HFFc6 (cell line): ENCODE data around the gene DAPL1. TPM values are rescaled to one million over a fixed set of nuclear protein-coding genes. Genes with fewer than 3 reads are reported as not detected.

Experiments used
- DNase-seq: peaks from one replicate; pipeline ENCODE4 v3.0.0-alpha.2; 2018
- H3K27ac Mint-ChIP-seq: 2 replicates; pipeline ENCODE4 v1.8.0; 2020; ENCODE audit warnings: mild to moderate bottlenecking, mixed read lengths
- H3K27me3 Mint-ChIP-seq: 2 replicates; pipeline ENCODE4 v1.8.0; 2021; ENCODE audit warnings: mild to moderate bottlenecking, moderate library complexity, mixed read lengths; ENCODE audit not compliant: insufficient read depth
- H3K36me3 Mint-ChIP-seq: 2 replicates; pipeline ENCODE4 v1.8.0; 2021; ENCODE audit warnings: low read depth, mixed read lengths
- H3K4me1 Mint-ChIP-seq: 2 replicates; pipeline ENCODE4 v1.8.0; 2020; ENCODE audit warnings: low read depth, mixed read lengths
- H3K4me3 Mint-ChIP-seq: 2 replicates; pipeline ENCODE4 v1.8.0; 2020; ENCODE audit warnings: mild to moderate bottlenecking, moderate library complexity, mixed read lengths
- H3K9me3 Mint-ChIP-seq: 2 replicates; pipeline ENCODE4 v1.8.0; 2020; ENCODE audit warnings: mild to moderate bottlenecking, mixed read lengths
- CTCF ChIP-seq: fragments of 200-600 bp; sonication (generic); IDR thresholded peaks from 2 replicates; pipeline ENCODE4 v1.5.0; 2021; ENCODE audit warnings: antibody characterized with exemption, mild to moderate bottlenecking
- total RNA-seq, 6 experiments: library from RNA; stranded (reverse); fragmentation: NEBNext Ultra II Directional; extraction: Animal tissue kit (Norgen Biotek cat#: 25700); gene quantifications; 2 replicates in 1 of 6; 3 replicates in 5 of 6; pipeline ENCODE4 v1.2.3, GENCODE V29; 2021

DAPL1 gene
- total RNA-seq, 6 experiments from 2014 or later: not detected

- Mint-ChIP-seq H3K27me3 (peaks cover 18% of the 10 kb centered on the region), H3K9me3 (no peaks in the 10 kb centered on the region), H3K27ac (no peak overlapping the region), H3K4me1 (no peaks in the 10 kb centered on the region), H3K36me3 (no peaks in the 10 kb centered on the region), H3K4me3 (no peak overlapping the region)
- TF ChIP-seq CTCF: no peak
- no peak for DNase-seq
Measured at GRCh38 chr2:158826965-158827364, 31.8 kb downstream of the DAPL1 start.

GRCh38 chr2:158828378-158829164, 33.5 kb downstream of the DAPL1 start:
- Mint-ChIP-seq H3K4me1 (no peaks in the 10 kb centered on the region), H3K4me3 (no peak overlapping the region), H3K27me3 (peaks cover 14% of the 10 kb centered on the region), H3K36me3 (no peaks in the 10 kb centered on the region), H3K9me3 (no peaks in the 10 kb centered on the region), H3K27ac (no peak overlapping the region)
- TF ChIP-seq CTCF: no peak
- DNase-seq: no peak

- TF ChIP-seq CTCF: no peak
Measured at GRCh38 chr2:158829167-158829566, 34.0 kb downstream of the DAPL1 start.

GRCh38 chr2:158830201-158830600, 35.1 kb downstream of the DAPL1 start:
- no peak for TF ChIP-seq CTCF
- Mint-ChIP-seq H3K4me1 (no peaks in the 10 kb centered on the region), H3K4me3 (no peak overlapping the region), H3K9me3 (no peaks in the 10 kb centered on the region), H3K36me3 (no peaks in the 10 kb centered on the region), H3K27ac (no peak overlapping the region), H3K27me3 (peaks cover 14% of the 10 kb centered on the region)
- no peak for DNase-seq

More at GRCh38 chr2:158829167-158829566, 34.0 kb downstream of the DAPL1 start:
- Mint-ChIP-seq H3K27ac (no peak overlapping the region), H3K4me1 (no peaks in the 10 kb centered on the region), H3K27me3 (peaks cover 14% of the 10 kb centered on the region), H3K36me3 (no peaks in the 10 kb centered on the region), H3K4me3 (no peak overlapping the region), H3K9me3 (no peaks in the 10 kb centered on the region)
- DNase-seq: no peak

GRCh38 chr2:158835431-158835830, 40.3 kb downstream of the DAPL1 start:
- Mint-ChIP-seq H3K27ac (no peak overlapping the region), H3K27me3 (peaks cover 12% of the 10 kb centered on the region), H3K36me3 (no peaks in the 10 kb centered on the region), H3K9me3 (no peaks in the 10 kb centered on the region), H3K4me3 (no peak overlapping the region), H3K4me1 (no peaks in the 10 kb centered on the region)
- TF ChIP-seq CTCF: no peak
- no peak for DNase-seq
